HG03066 (cell line): ENCODE measurements around the gene RDH8.

Experiments used
- ATAC-seq: cut with Tn5 transposase; IDR thresholded peaks from one replicate; pipeline ENCODE4 v1.9.1; 2021; ENCODE audit warnings: low read depth; ENCODE audit not compliant: unreplicated experiment

Gene RDH8

DNA sequence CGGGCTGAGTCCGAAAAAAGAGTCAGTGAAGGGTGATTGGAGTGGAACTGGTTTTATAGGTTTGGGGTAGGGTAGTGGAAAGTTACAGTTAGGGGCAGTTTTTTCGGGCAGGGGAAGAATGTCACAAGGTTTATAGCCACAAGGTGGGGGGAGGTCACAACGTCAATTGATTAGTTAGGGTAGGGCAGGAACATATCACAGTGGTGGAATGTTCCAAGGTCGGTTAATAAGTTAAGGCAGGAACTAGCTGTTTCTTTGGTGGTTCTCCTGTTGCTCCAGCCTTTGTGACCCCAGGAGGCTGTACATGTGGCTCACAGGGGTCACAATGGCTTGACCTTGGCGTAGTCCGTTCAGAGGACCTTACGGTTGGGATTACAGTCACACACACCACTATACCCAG, 20.3 kb downstream of the RDH8 start:
- no peak for ATAC-seq

DNA sequence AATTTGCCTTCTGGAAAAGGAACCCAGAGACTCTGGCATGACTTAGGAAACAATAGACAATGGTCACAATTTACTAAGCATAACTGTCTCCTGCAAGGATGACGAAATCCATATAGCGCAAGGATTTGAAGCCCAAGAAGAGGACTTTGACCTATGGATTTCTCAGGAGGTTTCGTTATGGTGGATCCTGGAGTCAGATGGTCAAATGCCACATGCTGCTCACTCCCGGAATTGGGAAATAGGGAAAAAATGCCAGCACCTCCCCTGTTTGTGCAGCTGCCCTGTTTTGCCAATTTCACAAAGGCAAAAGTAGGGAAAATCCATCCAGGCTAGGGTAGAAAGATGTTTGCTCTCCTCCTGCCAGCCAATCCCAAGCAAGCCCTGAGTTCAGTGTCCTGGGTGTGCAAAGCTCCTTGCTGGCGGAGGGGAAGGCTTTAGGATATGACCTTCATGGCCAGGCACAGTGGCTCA, 23.4 kb downstream of the RDH8 start:
- ATAC-seq = no peak

DNA sequence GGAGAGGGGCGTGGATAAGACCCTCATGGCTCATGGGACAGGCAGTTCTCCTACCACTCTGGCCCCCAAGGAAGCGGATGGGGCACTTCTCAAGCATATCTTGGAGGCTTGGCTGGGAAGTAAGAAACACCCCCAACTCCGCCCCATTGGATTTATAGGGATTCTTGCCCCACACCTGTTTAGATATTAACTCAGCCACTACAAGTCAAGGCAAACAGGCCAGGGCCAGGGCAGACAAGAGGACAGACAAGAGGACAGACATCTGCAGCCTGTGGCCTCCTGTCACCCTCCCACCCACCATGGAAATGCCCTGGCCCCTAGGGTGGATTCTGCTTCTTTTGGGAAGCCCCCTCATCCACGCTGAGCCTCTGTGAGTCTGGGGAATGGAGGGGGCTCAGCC, 24.1 kb downstream of the RDH8 start:
- ATAC-seq = no peak

DNA sequence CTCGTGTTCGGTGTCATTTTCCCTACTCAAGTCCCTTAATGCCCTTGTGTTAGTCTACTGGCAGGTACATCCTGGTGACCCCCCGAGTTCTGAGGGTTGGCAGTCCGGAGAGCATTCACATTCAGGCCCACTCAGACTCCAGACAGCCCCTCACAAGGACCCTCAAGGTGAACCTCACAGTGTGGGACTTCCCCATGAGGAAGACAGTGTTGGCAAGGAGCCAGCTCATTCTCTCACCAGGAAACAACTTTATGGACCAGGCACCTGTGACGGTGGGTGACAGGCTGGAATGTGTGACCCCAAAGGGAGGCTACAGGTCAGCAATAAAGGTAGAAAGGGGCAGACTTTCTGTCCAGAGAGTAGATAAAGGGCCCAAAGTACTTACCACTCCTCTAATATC, 24.5 kb downstream of the RDH8 start:
- ATAC-seq = no peak

DNA sequence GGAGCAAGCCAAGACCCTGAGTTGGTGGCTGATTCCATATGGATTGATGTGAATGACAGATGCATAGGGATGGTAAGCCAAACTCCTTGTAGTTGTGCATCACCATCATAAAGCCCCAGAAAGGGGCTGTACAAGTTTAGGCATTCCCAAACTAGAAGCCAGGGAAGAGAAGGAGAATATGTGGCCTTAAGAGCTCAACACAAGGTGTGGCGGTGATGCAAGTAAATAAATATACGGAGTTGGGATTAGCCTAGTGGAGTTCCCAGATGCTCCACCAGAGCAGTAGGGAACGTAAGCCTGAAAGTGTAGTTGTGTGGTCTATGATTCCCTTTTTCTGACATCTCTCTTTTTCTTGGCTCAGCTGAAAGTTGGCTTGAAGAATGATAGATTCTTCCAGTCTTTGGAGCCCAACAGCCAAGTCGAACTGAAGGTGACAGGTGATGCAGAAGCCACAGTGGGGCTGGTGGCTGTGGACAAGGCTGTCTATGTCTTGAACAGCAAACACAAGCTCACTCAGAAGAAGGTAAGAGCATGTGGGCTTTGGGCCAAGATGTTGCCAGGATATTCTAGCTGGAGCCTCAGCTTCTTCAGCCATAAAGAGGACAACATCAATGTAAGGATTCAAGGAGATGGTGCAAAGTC, 30.1 kb downstream of the RDH8 start:
- ATAC-seq = no peak

DNA sequence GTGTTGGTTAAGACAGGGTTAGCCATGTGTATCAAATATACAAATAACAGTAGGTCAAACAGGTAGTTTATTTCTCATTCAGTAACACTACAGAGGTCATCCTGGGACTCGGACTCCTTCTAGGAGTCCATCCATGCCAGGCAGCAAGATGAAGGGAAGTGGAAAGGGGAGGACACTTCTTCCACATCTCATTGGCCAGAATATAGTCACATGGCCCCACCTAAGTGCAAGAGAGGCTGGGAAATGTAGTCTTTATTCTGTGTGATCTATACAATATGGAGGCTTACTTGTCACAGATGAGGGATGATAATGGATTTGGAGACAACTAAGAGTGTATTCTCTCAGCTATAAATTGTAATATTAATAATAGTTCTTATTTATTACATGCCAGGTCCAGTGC, 31.1 kb downstream of the RDH8 start:
- no peak for ATAC-seq

DNA sequence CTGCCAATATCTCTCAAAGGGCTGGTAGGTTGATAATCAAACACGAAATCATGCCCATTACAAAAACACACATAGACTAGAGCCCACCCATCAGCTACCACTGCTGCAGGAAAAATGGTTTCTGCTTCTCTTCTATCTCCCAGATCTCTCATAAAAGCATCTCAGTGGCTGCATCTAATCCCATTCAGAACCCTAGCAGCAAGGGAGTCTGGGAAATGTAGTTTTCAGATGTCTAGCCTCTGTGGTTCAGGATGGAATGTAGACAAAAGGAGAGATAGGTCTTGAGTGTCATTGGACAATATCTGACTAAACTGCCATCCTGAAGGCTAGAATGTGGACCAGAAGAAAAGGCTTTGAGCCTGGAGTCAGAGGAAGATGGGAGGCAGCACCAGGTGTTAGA, 32.1 kb downstream of the RDH8 start:
- no peak for ATAC-seq

DNA sequence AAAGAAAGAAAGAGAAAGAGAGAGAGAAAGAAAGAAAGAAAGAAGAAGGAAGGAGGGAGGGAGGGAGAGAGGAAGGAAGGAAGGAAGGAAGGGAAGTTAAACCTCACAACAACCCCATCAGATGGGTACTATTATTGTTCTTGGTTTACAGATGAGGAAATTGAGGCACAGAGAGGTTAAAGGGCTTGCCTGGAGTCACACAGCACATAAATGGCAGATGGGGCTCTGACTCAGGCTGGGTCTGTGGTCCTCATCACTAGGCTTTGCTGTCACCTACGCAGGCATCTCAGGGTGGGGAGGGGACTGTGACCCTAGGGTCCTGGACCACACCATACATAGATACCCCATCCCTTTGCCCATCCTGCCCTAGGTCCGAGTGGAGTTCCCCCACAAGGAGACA, 36.3 kb downstream of the RDH8 start:
- no peak for ATAC-seq

DNA sequence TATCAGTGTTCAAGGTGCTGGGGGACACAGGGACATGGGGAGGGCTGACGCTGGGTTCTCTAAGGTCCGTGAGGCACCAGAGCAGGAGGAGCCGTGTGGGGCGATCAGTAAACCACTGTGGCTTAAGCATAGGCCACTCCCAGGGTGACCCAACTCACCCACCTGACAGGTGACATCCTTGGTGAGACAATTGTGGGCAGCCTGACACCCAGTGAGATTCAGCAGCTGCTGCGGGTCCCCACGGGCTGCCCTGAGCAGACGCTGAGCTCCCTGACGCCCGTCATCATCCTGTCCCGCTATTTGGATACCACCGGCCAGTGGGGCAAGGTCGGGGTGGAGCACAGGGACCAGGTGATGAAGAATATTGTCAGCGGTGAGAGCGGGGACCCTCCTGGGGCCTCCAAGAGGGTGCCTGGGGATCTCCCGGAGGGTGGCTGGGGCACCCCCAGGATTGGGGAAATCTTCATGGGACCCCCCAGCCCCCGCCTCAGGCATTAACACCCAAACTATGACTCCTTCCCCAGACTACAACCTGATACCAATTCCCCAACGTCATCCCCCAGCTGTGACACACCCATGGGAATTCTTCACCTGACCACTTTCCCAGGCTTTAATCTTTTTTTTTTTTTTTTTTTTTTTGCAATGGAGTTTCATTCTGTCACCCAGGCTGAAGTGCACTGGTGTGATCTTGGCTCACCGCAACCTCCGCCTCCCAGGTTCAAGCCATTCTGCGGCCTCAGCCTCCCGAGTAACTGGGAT, 39.5 kb downstream of the RDH8 start:
- no peak for ATAC-seq

DNA sequence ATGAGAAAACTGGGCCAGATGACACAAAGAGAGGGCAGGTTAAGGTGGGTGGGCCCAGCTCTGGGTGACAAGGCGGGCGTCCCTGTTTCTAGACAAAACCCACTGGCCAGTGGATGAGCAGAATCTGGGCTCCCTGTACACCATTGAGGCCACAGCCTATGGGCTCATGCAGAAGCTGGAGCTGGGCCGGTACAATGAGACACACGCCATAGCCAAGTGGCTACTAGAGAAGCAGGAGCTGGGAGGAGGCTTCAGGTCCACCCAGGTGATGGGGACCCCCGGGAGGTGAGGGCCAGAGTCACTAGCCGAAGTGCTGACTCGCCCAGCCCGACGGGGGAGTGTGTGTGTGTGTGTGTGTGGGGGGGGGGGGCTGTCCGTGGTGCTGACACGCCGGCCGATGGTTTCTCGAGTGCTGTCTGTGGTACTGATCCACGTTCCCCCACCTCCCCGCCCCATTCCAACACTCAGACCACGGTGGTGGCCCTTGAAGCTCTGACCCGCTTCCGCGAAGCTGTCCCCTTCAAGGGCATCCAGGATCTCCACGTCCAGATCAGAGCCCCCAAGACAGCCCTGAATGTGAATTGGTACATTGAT, 48.5 kb downstream of the RDH8 start:
- ATAC-seq = no peak

DNA sequence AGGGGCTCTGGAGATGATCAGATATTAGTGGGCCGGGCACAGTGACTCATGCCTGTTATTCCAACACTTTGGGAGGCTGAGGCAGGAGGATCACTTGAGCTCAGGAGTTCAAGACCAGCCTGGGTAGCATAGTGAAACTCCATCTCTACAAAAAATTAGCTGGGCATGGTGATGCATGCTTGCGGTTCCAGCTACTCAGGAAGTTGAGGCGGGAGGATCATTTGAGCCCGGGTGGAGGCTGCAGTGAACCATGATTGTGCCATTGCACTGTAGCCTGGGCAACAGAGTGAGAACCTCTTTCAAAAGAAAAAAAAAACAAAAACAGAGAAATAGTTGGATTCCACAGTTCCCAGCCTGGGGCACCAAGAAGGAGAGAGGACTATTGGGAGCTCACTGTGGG, 54.9 kb downstream of the RDH8 start:
- ATAC-seq = no peak

DNA sequence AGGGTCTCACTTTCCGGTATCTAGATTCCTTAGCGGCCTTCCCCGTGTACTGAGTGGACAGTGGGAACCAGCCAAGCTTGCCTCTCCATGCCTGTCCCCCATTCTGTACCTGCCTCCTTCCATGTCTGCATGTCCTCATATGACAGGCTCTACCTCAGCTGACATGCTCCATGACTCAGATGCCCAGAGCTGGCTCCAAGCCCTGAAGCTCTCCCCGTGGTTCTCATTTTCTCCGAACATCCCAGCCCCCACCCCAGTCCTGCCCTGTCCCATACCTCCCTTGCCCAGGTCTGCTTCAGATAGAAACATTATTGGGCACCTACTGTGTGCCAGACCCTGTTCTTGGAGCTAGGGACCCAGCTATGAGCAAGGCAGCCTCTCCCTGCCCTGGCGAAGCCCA, 55.8 kb downstream of the RDH8 start:
- no peak for ATAC-seq

DNA sequence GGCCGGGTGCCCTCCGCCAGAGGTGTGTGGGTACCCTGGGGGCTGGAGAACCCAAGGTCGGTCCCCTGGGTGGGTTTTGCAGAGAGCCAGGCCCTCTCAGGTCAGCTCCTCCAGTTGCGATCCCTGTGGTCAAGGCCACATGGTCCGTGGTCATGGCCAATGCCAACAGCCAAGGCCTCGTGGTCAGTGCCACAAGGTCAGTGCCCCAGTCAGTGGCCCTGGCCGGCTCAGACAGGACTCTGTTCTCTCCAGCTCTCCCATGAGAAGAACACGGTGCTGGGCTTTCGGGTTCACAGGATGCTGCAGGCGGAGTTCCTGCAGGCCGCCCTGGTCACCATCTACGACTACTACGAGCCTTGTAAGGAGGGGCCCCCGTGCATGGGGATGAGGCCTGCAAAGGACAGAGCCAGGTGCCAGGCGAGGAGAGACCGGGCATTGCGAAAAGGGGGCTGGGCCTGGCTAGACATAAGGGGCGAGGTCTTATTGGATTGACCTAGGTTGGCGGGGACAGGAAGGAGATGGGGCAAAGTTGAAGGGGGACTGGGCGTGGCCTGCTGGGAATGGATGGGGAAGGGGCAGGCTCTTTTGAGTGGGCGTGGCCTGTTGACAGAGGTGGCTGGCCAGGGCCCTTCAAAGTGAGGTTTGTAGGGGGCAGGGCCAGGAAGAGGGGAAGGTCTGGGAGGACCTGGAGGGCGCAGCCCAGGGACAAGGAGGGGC, 57.6 kb downstream of the RDH8 start:
- ATAC-seq = no peak
